ENCODE results near the gene NCOR2.
A peak's percentile ranks its signal among the peaks of the same experiment; 100 is the strongest.

Gene NCOR2

GRCh38 chr12:124576061-124576650 is 8.7 kb upstream of the NCOR2 start:
- no peak for DNase-seq (ENCODE audit: low spot score)

GRCh38 chr12:124573839-124574786 is 6.7 kb upstream of the NCOR2 start:
- no peak for DNase-seq (ENCODE audit: low spot score)

- no peak for DNase-seq (ENCODE audit: low spot score)
Measured at GRCh38 chr12:124571556-124571955, 4.1 kb upstream of the NCOR2 start.

GRCh38 chr12:124570810-124571209 is 3.4 kb upstream of the NCOR2 start:
- no peak for DNase-seq (ENCODE audit: low spot score)

GRCh38 chr12:124569375-124570148 is 2.1 kb upstream of the NCOR2 start:
- no peak for DNase-seq (ENCODE audit: low spot score)

GRCh38 chr12:124568431-124569374 is 1.3 kb upstream of the NCOR2 start:
- peak; percentile 85 for DNase-seq (ENCODE audit: low spot score)

- DNase-seq (ENCODE audit: low spot score) = peak; percentile 96
Measured at GRCh38 chr12:124567673-124568373, 411 bp upstream of the NCOR2 start.

GRCh38 chr12:124566161-124566996 is 1.0 kb downstream of the NCOR2 start:
- peak; percentile 90 for DNase-seq (ENCODE audit: low spot score)

GRCh38 chr12:124565656-124566160 is 1.7 kb downstream of the NCOR2 start:
- no peak for DNase-seq (ENCODE audit: low spot score)

- no peak for DNase-seq (ENCODE audit: low spot score)
Measured at GRCh38 chr12:124564971-124565491, 2.4 kb downstream of the NCOR2 start.

- no peak for DNase-seq (ENCODE audit: low spot score)
Measured at GRCh38 chr12:124564232-124564958, 3.0 kb downstream of the NCOR2 start.

- no peak for DNase-seq (ENCODE audit: low spot score)
Measured at GRCh38 chr12:124563809-124564208, 3.6 kb downstream of the NCOR2 start.

- no peak for DNase-seq (ENCODE audit: low spot score)
Measured at GRCh38 chr12:124563401-124563800, 4.0 kb downstream of the NCOR2 start.

GRCh38 chr12:124562796-124563181 is 4.6 kb downstream of the NCOR2 start:
- no peak for DNase-seq (ENCODE audit: low spot score)

- DNase-seq (ENCODE audit: low spot score) = no peak
Measured at GRCh38 chr12:124562018-124562795, 5.2 kb downstream of the NCOR2 start.

GRCh38 chr12:124561231-124561630 is 6.2 kb downstream of the NCOR2 start:
- no peak for DNase-seq (ENCODE audit: low spot score)

GRCh38 chr12:124560146-124560890 is 7.1 kb downstream of the NCOR2 start:
- DNase-seq (ENCODE audit: low spot score) = no peak
